Cardiac muscle cell (in vitro differentiated cells and primary cell): ENCODE data around the gene CYB561D1. TPM values are rescaled to one million over a fixed set of nuclear protein-coding genes. Genes with fewer than 3 reads are reported as not detected.

Experiments used
- DNase-seq, 2 donors: peaks; one replicate each; pipeline versions ENCODE4 v3.0.0 to v3.0.0-alpha.2; 2010 to 2017; ENCODE audit warnings: low read depth in 1 of 2, low spot score in 1 of 2
- H3K27ac ChIP-seq: fragments of 200-600 bp; sonication (generic); 2 replicates; pipeline ENCODE4 v1.5.1; 2016
- H3K27me3 ChIP-seq: fragments of 200-600 bp; sonication (generic); 2 replicates; pipeline ENCODE4 v1.6.0; 2016; ENCODE audit warnings: control low read depth
- H3K36me3 ChIP-seq: fragments of 200-600 bp; sonication (generic); 2 replicates; pipeline ENCODE4 v1.5.1; 2016; ENCODE audit warnings: control low read depth
- H3K4me1 ChIP-seq: fragments of 200-600 bp; sonication (generic); 2 replicates; pipeline ENCODE4 v1.8.1; 2017; ENCODE audit warnings: low read depth, mild to moderate bottlenecking, mixed run types
- H3K4me3 ChIP-seq: fragments of 200-600 bp; sonication (generic); 2 replicates; pipeline ENCODE4 v1.5.1; 2016; ENCODE audit warnings: mild to moderate bottlenecking
- H3K9me3 ChIP-seq: fragments of 200-600 bp; sonication (generic); 2 replicates; pipeline ENCODE4 v1.5.1; 2017; ENCODE audit warnings: low read depth, mild to moderate bottlenecking, control low read depth
- polyA plus RNA-seq: library from polyadenylated mRNA; unstranded; fragments of >200 nt; fragmentation: Nextera tagmentation; extraction: Ambion mirVana; gene quantifications from 2 replicates; pipeline ENCODE4 v1.2.1, GENCODE V29; 2016
- total RNA-seq: library from RNA; depleted of rRNA; stranded (reverse); fragments of >200 nt; gene quantifications from 2 replicates; pipeline ENCODE4 v1.2.3, GENCODE V29; 2016
- TF ChIP-seq, protein P1 (sequence below): IDR thresholded peaks from 2 replicates; pipeline ENCODE4 v1.5.1; 2012; ENCODE audit warnings: low read depth, mild to moderate bottlenecking, low read length

The CYB561D1 gene
- total and polyA plus RNA-seq, 2 experiments from 2014 or later, result 5.3 to 6.6 TPM

DNA sequence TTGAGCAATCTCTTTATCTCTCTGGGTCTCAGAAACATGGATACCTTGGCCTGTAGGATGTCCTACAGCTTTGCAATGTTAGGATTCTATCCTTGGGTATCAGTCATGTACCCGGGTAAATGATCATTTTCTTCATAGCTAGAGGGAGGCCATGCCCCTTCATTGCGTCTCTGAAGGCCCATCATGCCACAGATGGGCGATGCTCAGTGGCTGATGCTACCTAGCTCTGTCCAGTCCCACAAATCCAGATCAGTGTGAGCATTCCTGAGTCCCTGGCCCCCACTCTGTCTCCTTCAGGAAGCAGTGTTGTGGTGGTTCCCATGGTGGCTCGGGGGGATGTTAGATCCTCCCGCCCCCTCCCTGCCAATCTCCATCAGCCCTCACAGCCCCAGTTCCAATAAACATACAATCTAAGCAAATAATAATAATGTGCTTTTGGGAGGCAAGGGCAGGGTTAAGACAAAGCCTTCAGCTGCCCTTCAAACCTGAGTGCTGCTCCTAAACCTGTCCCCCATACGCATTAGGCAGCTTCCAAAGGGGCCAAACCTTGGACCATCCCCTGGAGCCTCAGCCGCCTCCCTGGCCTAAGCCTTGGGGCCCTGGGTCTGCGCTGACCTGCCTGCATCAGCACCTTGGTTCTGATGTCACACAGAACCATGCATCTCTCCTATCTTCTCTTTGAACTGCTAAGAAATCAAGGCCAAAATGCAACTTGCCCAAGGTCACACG lies 45.1 kb downstream of the CYB561D1 start:
- no peaks in the 10 kb centered on the region for H3K9me3 ChIP-seq
- no peak for DNase-seq

DNA sequence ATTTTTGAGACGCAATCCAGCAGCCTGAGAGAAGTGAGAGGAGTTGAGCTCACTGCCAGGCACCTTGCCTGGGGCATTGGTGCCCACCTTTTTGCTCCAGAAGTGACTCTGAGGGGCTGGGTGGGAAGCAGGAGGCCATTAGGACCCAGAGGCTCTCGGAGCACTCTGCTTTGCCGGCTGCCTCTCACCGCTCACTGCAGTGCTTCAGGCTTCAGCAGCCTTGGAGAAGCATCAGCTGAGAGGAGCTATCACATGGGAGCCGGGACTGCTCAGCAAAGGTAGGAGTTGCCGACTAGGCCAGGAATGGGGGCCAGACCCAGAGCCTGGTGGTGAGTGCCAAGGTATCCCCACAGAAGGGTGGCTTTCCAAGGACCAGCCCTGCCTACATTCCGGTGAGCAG lies 45.8 kb downstream of the CYB561D1 start, which contains the start of gene GPR61:
GPR61 (plus strand) TSS at position 197 of the 400 bp plus-strand sequence. CDS start 3,151 bp downstream, outside the sequence.
- no peak within 1 kb of the TSS for H3K4me3 ChIP-seq
- H3K4me1 ChIP-seq, result peaks cover 24% of the 10 kb centered on the region
- peak in 1 of 2 donors; percentile 43 for DNase-seq
- H3K27ac ChIP-seq, result no peak within 1 kb of the TSS
- TF ChIP-seq, protein P1, sequence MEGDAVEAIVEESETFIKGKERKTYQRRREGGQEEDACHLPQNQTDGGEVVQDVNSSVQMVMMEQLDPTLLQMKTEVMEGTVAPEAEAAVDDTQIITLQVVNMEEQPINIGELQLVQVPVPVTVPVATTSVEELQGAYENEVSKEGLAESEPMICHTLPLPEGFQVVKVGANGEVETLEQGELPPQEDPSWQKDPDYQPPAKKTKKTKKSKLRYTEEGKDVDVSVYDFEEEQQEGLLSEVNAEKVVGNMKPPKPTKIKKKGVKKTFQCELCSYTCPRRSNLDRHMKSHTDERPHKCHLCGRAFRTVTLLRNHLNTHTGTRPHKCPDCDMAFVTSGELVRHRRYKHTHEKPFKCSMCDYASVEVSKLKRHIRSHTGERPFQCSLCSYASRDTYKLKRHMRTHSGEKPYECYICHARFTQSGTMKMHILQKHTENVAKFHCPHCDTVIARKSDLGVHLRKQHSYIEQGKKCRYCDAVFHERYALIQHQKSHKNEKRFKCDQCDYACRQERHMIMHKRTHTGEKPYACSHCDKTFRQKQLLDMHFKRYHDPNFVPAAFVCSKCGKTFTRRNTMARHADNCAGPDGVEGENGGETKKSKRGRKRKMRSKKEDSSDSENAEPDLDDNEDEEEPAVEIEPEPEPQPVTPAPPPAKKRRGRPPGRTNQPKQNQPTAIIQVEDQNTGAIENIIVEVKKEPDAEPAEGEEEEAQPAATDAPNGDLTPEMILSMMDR, result no peak
- H3K36me3 ChIP-seq, result no peaks in the 10 kb centered on the region
- no peaks in the 10 kb centered on the region for H3K9me3 ChIP-seq
- no peaks in the 10 kb centered on the region for H3K27me3 ChIP-seq

More for the DNA sequence above, 45.1 kb downstream of the CYB561D1 start:
- TF ChIP-seq, protein P1, result no peak
- Histone ChIP-seq H3K4me3 (no peak overlapping the region), H3K36me3 (no peaks in the 10 kb centered on the region), H3K4me1 (peaks cover 24% of the 10 kb centered on the region), H3K27me3 (no peaks in the 10 kb centered on the region), H3K27ac (no peak overlapping the region)

DNA sequence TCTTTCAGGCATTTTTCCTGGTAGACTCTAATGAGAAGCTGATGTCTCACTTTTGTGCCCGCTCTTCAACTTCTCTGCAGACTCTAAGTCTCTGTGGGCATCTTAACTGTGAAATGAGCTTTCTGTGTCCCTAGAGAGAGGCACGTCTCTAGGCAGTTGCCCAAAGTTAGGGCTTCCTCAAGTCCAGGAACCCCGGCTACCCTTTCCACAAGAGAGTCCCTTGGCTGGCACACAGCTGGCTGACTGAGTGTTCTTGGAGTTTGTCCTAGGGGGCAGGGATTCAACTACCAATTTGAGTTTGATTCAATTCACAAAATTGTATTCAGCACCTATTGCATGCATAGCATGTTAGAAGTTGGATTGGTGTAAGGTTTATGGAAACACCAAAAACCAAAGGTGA lies 47.2 kb downstream of the CYB561D1 start:
- Histone ChIP-seq H3K4me1 (peaks cover 14% of the 10 kb centered on the region), H3K36me3 (no peaks in the 10 kb centered on the region), H3K27me3 (no peaks in the 10 kb centered on the region), H3K27ac (no peak overlapping the region), H3K9me3 (no peaks in the 10 kb centered on the region), H3K4me3 (no peak overlapping the region)
- no peak for DNase-seq
- TF ChIP-seq, protein P1, result no peak

DNA sequence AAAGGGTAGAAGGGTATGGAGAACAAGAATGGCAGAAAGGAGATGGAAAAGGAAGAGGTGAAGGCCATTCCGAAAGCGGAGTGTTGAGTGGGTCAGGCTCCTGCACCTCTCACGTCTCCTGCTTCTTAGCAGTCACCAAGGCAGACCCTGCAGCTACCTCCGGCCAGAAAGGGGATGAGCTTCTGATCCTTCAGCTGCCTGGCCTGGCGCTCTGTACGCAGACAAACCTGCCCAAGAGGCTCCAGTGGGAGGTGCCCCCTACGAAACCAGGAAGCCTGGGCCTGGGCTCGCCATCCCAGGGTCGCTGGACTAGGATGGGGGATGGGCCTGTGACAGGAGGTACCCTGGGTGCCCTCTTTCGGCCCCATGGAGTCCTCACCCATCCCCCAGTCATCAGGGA lies 48.8 kb downstream of the CYB561D1 start:
- no peak for DNase-seq
- H3K4me1 ChIP-seq, result peaks cover 20% of the 10 kb centered on the region
- no peak overlapping the region for H3K27ac ChIP-seq
- TF ChIP-seq, protein P1, result no peak
- H3K27me3 ChIP-seq, result no peaks in the 10 kb centered on the region
- H3K36me3 ChIP-seq, result no peaks in the 10 kb centered on the region
- no peak overlapping the region for H3K4me3 ChIP-seq
- no peaks in the 10 kb centered on the region for H3K9me3 ChIP-seq

DNA sequence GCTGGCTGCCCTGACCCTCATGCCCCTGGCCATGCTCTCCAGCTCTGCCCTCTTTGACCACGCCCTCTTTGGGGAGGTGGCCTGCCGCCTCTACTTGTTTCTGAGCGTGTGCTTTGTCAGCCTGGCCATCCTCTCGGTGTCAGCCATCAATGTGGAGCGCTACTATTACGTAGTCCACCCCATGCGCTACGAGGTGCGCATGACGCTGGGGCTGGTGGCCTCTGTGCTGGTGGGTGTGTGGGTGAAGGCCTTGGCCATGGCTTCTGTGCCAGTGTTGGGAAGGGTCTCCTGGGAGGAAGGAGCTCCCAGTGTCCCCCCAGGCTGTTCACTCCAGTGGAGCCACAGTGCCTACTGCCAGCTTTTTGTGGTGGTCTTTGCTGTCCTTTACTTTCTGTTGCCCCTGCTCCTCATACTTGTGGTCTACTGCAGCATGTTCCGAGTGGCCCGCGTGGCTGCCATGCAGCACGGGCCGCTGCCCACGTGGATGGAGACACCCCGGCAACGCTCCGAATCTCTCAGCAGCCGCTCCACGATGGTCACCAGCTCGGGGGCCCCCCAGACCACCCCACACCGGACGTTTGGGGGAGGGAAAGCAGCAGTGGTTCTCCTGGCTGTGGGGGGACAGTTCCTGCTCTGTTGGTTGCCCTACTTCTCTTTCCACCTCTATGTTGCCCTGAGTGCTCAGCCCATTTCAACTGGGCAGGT lies 49.5 kb downstream of the CYB561D1 start:
- no peak overlapping the region for H3K27ac ChIP-seq
- no peak overlapping the region for H3K4me3 ChIP-seq
- no peak for DNase-seq
- H3K27me3 ChIP-seq, result no peaks in the 10 kb centered on the region
- no peaks in the 10 kb centered on the region for H3K36me3 ChIP-seq
- no peaks in the 10 kb centered on the region for H3K9me3 ChIP-seq
- TF ChIP-seq, protein P1, result no peak
- H3K4me1 ChIP-seq, result peaks cover 20% of the 10 kb centered on the region
